Measurements from ENCODE around the gene AMOTL1.
"Not testable (repeated sequence)": the region's sequence is repeated elsewhere in the genome, so short reads cannot be mapped to it uniquely, and the experiment has no call there.

Gene AMOTL1

DNA sequence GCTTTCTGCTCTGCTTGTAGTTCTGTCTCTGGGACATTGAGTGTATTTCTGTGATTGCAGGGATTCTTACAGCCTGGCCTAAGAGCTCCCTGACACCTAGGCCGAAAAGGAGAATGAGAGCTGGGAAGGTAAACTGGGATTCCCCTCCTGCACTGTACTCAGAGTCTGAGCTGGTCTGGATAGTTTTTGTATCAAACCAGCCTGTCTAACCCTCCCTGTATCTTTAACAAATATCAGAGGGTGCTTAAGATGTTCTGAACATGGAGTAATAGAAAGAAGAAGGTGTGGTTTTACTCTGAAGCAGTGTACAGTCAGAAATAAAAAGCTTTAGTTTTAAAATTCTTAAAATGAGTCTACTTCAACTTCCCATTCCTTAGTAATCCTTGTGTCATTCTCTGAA lies 57.3 kb downstream of the AMOTL1 start:
- DNase-seq, result no peak

DNA sequence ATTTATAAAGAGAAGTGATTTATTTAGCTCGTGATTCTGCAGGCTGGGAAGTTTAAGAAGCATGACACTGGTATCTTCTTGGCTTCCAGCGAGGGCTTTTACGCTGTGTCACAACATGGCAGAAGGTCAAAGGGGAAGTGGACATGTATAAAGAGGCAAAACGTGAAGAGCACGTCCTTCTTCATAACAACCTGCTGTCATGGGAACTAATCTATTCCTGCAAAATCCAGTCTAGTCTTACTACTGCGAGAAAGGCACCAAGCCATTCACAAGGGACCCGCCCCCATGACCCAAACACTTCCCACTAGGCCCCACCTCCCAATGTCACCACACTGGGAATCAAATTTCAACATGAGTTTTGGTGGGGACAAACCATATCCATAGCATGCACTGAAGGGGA lies 58.3 kb downstream of the AMOTL1 start:
- no peak for DNase-seq

DNA sequence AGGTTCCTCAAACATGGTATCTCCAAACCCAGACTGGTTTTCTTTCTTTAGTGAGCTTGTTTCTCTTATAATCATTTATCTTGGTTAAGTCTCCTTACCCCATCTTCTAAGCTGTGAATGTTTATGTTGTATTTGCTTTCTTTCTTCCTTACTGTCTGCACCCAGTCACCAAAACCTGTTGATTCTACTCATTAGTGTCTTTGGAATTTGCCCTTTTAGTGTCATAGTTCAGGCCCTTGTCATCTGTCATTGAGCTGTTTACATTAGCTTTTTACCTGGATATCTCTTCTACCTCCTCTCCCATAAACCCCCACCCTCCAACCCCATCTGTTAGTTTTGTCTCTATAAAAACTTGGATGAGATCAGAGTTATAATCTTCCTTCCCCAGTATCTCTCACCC lies 59.9 kb downstream of the AMOTL1 start:
- no peak for DNase-seq

DNA sequence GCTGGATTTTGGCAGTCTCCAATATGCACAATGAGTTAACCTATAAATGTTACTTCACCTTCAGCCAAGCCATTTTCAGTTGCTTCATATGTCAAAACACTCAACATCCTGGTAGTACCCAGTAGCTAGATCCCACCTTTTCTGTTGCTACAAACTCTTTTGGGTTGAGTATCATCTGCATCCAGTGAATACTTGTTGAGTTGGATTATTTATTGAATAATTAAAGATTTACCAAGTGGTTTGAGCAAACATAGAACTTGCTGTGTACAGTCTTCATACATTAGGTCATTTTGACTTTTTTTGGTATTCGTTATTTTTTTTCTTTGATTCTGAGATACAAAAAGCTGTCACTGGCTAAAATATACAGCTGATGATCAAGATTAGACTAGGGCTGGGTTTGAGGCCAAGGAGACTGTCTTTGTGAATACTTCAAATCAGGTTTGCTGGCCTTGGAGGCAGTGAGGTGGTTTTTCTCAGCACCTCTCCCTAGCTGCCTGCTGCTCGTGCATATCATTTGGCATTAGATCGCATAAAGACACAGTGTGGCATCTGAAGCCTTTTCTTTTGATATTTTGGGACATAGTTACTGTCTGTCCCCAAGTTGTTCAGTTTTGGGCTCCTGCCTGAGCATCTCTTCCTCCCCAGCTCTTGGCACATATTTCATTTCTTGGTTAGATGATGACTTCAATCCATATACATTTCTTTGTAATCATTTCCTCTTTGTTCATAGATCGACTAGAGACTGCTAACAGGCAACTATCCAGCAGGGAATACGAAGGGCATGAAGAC lies 62.8 kb downstream of the AMOTL1 start:
- DNase-seq, result no peak

DNA sequence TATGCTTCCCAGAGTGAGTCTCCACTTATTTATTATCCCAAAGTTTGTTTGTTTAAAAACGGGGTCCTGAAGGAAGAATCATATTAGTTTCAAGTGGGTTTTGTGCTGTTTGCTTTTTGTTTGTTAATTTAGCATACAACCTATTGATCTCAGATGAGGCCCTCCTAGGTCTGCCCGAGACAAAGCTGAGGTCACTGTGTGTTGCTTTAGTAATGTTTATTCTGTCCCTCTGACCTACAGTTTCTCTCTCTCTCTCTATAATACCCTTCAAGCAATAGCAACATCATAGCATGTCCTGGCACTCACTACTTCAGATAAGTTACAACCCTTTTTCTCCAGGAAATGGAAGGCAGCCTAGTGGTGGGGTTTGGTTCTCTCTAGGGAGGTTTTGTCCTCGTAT lies 63.4 kb downstream of the AMOTL1 start:
- no peak for DNase-seq

DNA sequence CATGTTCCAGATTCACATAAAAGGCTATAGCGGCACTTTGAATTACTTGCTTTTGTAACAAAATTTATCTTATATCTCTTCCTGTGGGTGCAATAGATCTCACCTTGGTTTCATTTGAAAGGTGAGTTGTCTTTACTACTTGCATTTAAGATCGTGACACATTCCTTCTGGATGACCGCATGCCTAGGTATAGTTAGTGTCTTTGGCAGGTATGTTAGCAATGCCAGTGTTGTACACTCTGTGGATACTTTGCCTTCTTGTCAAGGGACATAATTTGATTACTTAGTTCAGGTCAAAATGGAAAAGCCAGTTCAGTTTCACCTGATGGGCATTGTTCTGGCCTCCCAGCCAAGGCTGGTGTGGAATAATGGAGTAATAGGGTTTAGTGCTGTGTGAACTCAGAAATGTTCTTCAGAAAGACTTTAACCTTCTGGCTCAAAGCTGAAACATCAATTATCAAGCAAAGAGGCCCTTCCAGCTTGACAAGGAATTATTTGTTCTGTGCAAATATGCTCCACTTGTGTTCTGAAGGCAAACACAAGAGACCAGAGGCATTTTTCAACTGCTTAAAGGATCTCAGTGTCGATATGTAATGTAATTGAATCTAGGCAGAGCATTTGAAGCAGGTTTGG lies 64.6 kb downstream of the AMOTL1 start:
- no peak for DNase-seq

DNA sequence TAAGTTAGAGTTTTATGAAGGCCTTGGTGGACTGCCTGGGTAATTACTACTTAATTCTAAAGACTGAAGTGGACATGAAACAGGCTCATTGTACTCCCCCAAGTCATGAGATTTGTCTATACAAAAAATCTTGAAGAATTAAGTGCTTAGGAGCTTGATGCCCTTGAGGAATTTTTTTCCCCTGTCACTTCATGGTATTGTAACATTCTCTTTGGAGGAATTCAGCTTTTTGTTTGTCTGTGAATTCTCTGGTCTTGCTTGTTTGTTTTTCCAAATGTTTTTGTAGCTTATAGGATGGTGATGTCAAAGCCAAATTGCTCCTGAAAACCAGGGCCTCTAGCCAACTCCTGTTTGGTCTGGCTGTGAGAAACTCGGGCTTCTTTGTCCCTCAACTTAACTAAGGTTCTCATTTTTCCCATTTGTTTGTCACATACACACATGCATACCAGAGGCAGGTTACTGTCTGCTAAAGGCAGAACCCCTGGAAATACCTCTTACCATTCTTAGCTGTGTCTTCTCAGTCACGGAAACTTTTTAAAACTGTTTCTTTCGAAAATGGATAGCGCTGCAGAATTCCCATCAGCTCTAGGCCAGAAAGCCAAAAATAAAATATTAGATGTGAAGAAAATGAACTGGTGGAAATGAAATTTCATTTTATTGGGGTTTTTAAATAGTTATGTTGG lies 66.9 kb downstream of the AMOTL1 start:
- no peak for DNase-seq

DNA sequence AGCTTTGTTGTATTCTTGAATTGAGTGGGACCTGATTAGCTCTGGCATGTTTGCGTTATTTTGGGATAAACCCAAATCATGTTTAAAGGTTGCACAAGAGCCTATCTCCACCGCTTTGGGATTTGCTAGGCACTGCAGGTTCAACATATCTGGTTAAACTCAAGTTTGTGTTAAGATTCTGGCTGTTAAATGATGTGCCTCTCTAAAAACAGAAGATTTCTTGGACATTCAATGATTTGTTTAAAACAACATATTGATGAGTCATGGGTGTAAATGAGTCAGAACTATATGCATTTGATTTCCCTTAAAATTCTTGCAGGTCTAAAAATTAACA lies 67.4 kb downstream of the AMOTL1 start:
- no peak for DNase-seq

DNA sequence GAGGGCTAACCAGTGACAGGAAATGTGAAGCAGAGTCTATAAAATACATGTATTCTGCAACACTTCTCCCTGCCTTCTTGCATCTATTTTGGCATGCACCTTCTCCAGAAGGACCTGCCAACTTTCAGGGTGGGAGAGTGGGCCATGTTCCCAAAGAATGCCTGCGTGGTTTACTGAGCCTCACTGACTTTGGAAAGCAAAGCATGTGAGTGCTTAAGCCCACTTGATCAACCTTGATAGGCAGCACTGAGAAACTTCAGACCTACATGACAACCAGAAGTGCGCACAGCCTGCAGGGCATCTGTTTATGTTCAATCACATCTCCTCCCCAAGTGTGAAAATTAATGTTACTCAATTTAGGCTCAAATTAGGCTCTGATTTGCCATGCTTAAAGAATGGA lies 69.2 kb downstream of the AMOTL1 start:
- DNase-seq, result no peak

DNA sequence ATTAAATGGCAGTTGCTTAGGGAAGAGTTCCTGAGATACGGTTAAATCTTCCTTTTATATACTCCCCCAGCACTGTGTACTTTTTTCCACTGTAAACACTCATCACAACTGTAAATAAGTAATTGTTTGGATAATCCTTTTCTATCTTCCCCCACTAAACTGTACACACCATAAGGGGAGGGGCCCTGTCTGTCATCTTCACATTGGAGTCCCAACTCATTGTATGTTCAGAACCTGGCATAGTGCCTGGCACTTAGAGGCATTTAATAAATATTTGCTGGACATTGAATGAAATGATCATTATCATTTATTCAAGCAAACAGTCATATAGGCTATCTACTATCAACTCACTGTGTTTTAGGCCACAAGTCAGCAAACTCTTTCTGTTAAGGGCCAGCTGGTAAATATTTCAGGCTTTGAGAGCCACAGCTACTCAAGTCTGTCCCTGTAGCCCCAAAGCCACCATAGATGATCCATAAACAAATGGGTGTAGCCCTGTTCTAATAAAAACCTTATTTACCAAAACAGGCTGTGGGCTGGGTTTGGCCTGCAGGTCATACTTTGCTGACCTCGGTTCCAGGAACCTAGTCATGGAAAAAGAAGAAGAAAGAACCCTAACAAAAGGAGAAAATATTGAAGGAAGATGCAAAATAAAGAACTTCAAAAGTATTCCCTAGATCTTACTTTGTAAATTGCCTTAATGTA lies 70.0 kb downstream of the AMOTL1 start:
- DNase-seq, result peak; percentile 77

DNA sequence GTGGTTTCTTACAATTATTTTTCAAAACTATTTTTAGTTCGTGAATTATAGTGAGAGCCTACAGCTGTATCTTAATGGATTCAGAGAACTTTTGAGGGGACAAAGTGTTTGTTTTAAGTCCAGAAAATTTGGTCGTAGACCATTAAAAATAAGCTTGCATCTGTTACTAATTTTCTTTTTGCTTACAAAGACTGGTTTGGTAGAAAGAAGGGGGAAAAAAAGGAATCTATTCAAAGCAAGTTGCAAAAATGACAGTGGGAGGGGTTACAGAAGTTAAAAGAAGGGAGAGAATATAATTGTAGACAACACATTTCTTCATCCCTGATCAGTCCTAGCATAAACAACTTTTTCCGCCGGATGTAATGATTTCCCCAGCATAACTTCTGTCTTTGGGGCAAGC lies 72.1 kb downstream of the AMOTL1 start:
- no peak for DNase-seq

DNA sequence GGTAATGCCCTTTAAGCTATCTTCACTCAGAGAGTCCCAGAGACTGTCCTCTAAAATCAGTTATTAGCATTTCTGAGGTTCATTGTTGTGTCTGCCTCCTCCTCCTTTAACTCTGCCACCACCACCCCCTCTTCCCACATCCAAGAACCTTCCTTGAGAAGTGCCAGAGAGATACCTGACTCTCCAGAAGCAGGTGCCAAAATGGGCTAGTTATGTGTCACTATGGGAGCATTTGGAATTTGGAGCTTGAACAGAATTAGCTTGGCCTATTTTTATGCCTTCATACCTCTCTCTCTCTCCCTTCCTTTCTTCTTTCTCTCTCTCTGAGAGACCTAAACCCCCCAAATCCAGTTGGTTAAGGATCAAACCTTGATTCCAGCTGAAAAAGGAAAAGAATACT lies 75.9 kb downstream of the AMOTL1 start:
- no peak for DNase-seq

DNA sequence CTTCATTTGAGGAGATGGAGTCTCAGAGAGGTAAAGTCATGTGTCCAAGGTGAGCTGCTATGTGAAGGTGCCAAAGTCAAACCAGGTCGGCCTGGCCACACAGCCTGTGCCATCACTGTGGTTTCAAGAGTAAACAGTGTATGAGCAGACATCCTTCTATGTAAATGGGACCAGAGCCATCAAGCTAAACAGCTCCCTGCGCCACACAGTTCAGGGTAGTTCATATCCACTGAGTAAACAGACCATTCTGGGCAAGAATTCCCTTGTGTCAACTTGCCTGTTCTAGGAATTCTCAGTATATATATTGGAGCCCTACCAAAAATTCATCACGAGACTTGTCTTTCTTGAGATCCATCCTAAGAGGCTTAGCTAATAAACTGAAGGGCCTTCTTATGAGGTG lies 77.5 kb downstream of the AMOTL1 start:
- peak; percentile 46 for DNase-seq

DNA sequence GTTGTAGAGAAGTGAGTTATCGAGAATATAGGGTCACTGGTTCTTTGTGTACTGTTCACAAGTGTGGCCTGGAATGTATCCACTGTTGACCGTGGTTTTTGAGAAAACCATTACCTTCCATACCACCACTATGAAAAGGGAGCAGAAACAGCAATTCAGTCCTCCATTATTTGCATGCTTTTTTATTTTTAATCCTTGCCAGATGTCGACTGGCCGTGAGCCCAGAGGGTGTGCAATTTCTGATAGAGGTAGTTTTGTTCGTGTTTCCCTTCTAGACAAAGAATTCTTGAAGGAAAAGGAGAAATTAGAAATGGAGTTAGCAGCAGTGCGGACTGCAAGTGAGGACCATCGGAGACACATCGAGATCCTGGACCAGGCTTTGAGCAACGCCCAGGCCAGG lies 81.7 kb downstream of the AMOTL1 start:
- no peak for DNase-seq

DNA sequence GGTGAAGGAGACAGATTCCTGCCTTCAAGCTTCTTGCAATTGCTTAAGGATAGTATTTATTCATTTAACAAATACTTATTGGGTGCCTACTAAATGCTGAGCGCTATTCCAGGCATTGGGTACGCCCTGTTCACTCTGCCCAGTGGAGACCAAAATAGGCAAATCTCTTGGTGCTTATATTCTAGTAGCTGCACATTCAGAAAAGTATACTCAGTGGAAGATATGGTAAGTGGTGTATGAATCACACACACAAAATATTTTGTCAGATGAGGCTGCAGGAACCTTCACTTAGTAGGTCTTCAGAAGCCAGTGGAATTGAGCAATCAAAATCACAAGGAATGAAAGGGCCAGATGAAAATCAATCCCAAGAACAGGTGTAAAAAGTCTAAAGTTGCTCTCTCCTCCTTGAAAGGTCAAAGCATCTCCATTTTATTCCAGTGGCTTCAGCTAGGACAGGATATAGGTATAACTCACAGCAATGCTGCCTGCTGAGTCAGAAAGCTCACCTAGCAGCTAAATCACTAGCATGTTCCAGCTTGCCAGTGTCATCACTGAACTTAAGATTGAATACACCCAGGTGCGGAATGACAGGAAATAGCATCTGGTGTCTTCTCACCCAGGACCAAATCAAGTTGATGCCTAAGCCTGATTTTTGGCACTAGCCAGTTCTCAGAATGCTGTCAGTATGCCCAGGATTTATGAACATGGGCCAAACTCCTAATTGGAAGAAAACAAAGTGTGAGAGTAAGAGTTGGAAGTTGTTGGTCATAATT lies 83.9 kb downstream of the AMOTL1 start:
- DNase-seq, result no peak

DNA sequence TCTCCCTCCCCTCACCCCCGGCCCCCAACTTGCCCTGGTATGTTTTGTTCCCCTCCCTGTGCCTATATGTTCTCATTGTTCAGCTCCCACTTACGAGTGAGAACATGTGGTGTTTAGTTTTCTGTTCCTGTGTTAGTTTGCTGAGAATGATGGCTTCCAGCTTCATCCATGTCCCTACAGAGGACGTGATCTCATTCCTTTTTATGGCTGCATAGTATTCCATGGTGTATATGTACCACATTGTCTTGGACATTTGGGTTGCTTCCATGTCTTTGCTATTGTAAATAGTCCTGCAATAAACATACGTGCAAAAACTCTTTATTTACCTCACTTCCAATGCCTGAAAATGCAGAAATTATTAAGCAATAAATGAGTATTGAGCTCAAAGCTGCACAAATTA lies 85.1 kb downstream of the AMOTL1 start:
- not testable (repeated sequence) for DNase-seq

DNA sequence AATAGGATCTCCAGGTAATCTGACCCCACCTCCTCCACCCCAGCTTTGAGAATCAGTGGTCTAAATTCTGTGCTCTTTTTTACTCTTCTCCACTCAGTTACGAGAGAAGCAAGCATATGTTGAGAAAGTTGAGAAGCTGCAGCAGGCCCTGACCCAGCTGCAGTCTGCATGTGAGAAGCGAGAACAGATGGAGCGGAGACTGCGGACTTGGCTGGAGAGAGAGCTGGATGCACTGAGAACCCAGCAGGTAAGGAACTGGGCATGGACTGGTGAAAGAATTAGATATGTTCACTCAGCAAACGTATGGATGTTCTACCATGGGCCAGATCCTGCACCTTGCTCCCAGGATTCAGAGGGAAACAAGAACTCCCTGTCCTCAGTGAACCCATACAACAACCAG lies 85.7 kb downstream of the AMOTL1 start:
- DNase-seq, result no peak

DNA sequence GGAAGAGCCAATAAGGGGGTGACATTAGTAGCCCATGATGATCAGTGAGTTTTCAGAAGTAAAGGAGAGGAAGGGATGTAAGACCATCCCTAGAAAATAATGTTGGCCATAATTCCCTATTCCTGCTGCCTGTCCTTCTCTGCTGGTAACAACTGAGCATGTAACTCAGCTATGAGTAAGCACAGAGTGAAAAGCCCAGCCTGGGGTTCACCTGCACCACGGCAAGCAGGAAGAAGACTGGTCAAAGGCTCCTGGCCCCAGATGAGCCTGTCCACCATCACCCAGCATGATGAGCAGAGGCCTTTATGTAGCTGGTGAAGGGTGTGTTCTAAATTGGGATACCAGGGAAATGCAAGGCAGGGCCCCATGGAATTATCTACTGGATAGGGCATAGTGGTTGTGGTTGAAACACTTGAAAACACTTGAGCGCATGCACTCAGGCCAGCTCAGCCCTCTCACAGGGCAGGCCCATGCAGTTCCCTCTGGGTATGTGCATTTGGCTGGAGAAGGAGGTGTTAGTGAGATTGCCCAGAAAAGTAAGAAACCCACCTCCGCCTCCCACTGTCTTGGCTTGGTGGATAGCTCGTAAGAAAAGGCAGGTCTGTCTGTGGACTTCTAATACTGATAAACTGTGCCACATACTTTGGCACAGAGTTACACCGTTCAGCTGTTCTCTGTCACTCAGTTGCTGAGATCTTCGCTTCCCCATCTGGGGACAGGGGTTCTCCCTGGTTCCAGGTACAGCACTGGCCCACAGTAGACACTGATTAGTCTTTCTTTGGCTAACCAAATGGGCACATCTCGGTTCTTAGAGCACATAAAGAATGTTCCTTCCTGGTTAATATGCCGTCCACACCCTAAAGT lies 86.8 kb downstream of the AMOTL1 start:
- no peak for DNase-seq

DNA sequence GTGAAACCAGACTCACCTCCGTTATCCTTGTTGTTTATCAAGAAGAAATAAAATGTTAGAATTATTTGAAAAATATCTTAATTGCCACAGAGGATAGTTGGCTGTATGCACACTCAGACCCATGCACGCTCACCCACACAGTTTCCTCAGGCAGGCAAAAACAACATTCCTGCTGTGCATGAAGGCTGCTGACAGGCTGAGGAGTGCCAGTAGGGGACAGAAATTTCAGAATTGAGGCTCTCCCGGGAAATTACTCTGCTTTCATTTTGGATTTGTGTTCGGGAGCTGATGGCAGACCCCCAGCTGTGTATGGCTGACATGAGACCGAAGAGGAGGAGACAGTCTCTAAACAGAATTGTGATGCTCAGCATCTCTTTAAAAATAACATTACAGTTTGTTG lies 87.5 kb downstream of the AMOTL1 start:
- no peak for DNase-seq

DNA sequence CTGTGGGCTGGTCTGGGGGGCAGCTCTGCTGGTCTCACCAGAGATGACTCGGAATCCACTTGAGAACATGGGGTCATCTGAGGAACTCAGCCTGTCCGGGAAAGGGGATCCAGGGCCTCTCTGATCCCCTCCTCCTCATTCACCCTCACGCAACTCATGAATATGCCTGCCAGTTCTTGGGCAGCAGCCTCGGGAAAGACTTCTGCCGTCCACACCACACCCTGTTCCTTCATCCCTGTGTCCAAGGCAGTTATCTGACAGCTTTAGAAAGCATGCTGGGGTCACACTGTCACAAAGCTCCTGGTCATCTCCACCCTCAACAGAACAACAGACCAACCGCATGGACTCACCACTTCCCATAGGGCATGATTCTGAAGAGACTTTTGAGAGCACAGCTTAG lies 88.3 kb downstream of the AMOTL1 start:
- no peak for DNase-seq

DNA sequence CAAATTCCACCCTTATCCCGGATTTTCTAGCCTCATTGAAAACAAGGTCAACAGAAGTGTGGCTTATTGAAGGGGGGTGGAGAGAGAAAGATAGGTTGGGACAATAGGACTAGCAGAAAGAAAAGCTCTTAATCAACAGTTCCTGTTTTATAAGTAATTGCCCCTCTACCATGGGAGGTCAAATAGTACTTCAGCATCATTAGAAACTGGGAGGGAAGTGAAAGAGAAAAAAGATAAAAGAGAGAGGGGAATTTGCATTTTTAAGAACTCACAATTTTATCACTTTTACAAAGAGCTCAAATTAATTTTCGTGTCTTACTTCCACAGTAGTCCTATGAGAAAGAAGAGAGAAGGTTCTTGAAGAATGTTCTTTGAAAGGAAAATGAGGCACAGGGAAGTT lies 89.2 kb downstream of the AMOTL1 start:
- no peak for DNase-seq

Measured in NCI-H774 (cell line).